DMS53 treated with DMSO at 0.1 percent for 48 hours (cell line): ENCODE measurements around the gene F9.

Experiments
- DNase-seq: peaks from one replicate; lab custom pipeline; 2025; ENCODE audit not compliant: unreplicated experiment; lab: John Stamatoyannopoulos, UW

Gene F9

GRCh38 chrX:139596068-139596467 lies 65.5 kb downstream of the F9 start:
- no peak for DNase-seq

- no peak for DNase-seq
These were observed 69.6 kb downstream of the F9 start for GRCh38 chrX:139600105-139600504.
